ENCODE data around the gene SAE1.

DNA sequence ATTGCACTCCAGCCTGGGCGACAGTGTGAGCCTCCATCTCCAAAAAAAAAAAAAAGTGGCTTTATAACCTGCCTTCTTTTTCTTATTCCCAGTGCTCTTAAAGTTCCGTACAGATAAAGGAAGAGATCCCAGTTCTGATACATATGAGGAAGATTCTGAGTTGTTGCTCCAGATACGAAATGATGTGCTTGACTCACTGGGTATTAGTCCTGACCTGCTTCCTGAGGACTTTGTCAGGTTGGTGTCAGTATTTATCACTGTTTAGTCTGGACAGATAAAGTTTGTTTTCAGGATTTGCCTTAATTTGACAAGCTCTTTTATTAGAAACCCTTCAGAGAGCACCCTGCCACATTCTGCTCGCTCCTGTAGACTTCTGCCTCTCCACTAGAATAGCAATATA is 66.5 kb downstream of the SAE1 start:
- TF ChIP-seq, protein P1, sequence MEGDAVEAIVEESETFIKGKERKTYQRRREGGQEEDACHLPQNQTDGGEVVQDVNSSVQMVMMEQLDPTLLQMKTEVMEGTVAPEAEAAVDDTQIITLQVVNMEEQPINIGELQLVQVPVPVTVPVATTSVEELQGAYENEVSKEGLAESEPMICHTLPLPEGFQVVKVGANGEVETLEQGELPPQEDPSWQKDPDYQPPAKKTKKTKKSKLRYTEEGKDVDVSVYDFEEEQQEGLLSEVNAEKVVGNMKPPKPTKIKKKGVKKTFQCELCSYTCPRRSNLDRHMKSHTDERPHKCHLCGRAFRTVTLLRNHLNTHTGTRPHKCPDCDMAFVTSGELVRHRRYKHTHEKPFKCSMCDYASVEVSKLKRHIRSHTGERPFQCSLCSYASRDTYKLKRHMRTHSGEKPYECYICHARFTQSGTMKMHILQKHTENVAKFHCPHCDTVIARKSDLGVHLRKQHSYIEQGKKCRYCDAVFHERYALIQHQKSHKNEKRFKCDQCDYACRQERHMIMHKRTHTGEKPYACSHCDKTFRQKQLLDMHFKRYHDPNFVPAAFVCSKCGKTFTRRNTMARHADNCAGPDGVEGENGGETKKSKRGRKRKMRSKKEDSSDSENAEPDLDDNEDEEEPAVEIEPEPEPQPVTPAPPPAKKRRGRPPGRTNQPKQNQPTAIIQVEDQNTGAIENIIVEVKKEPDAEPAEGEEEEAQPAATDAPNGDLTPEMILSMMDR (IDR thresholded peaks at IDR 0.05) = no peak
- TF ChIP-seq EP300 (IDR thresholded peaks at IDR 0.05) = no peak
- TF ChIP-seq POLR2AphosphoS5 (IDR thresholded peaks at IDR 0.05) = no peak
- no peak for TF ChIP-seq POLR2A (IDR thresholded peaks at IDR 0.05)
